ENCODE measurements around the gene DYNC1I1.

The DYNC1I1 gene

GRCh38 chr7:95974108-95974507, 201.8 kb downstream of the DYNC1I1 start:
- no peak for DNase-seq

- DNase-seq: no peak
Observed at GRCh38 chr7:95976369-95977060, 204.2 kb downstream of the DYNC1I1 start.

DNA sequence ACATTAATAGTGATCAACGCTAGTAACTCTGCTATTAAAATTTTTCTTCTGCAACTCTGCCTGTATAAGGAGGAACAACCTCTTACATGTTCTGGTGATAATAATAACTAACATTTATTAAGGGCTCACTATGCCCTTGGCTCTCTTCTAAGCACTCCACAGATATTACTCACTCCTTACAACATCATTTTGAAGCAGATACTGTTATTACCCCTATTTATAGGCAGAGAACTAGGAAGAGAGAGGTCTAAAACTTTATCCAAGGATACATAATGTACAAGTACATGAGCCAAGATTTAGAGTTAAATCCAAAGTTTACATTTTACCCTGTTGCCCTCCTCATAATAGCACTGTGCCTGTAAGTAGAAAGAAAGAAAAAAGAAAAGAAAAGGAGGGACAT, 205.6 kb downstream of the DYNC1I1 start:
- no peak for DNase-seq

DNA sequence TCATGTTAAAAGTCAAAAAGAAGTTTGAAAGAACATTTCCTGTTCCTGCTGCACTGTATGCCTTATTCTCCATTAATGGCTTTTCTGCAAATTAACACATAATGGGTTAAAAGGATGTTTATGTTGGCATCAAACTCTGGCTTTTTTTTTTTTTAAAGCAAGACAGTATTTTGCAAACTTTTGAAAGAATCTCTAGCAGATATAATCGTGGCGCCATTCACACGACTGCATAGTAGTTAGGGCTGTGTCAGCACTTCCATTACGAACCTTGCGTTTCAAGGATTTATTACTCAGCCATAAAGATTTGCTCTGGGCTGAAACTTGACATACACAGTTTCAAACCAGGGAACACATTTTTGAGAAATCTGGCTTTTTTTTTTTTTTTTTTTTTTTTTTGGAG, 207.8 kb downstream of the DYNC1I1 start:
- DNase-seq: no peak

DNA sequence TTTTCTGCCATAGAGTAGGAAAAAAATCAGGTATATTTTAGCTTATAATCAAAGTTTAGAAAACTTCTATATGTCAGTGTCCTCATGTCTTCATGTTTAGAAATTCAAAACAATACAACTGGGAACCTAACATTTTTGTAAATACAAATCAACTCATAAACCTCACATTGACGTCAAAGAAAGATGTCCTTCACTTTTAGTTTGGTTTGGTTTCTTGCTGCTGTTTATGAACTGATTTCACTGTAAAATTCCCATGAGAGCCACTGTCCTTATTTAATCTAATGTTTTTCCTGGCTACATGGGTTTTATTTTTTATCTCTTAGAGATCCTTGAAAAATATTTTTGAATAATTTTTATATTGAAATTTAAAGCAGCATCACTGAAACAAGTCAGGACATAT, 208.4 kb downstream of the DYNC1I1 start:
- no peak for DNase-seq

GRCh38 chr7:95986178-95986764, 213.9 kb downstream of the DYNC1I1 start:
- no peak for DNase-seq

DNA sequence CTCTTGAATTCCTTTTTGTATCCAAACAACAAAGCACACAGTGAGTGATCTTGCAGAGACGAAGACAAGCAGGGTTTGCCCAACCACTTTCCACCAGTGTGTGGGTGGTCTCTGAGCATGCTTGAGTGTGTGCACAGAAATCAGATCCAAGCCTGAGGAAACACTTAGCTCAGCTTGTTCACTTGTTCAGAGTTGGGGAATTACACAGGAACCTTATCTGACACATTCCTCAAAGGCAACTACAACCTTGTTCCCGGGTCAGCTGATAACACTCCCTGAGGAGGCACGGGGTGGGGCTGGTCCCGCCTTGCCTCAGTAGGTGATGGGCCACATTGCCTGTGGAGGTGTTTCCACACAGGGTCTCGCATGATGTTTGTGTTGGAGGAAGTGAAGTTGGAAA, 216.9 kb downstream of the DYNC1I1 start:
- DNase-seq: no peak

GRCh38 chr7:95993380-95993779, 221.0 kb downstream of the DYNC1I1 start:
- peak in 1 of 2 experiments; percentile 49 for DNase-seq

DNA sequence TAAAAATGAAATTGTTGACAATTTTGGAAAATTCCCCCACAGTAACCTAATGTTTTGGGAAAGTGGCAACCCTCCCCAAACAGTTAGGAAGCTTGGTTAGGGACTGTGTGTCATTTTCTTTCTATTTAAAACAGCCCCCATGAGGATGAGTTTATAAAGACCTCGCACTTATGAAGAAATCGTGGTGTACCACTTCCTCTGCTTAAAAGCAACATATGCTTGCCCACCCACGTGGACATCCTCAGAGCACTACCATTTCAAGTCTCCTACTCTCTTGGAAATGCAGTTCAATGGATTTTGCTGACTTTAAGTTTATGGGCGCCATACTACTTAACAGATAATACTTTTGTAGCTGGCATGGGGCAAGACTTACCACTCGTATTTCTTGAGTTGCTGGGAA, 223.8 kb downstream of the DYNC1I1 start:
- DNase-seq: no peak

GRCh38 chr7:95996886-95997285, 224.5 kb downstream of the DYNC1I1 start:
- no peak for DNase-seq

DNA sequence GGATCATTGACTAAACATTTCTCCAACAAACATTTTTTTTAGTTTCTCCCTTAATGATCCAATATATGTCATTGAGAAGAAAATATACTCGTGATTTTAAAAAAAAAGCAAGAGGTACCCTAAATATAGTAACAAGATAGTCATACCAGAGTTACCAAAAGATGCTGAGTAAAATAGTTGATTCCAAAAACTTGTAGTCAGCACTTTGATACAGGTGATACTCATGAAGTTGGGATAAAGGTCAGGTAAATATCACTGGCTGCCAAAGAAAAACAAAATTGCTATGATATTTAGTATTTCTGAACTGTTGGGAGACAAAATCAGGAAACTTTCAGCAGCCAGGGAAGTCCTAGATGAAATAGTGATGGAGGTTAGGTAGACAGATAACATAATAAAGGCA, 225.3 kb downstream of the DYNC1I1 start:
- no peak for DNase-seq

DNA sequence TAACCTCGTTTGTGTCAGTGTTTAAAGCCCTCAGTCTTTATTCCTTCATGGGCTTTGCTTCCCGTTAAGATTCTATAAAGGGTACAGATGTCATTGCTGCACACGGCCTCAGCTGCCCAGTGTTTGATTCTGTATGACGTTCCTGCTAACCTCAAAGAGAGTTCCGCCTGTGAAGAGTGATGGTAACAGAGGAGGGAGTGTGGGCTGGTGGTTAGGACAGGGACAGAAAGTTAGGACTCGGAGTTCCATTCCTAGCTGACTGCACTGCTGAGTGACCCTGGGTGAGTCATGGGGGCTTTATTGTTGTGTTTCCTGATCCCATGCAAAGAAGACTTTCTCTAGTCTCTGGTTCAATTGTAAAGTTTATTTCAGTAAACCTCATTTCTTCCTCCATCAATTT, 227.1 kb downstream of the DYNC1I1 start:
- no peak for DNase-seq

DNA sequence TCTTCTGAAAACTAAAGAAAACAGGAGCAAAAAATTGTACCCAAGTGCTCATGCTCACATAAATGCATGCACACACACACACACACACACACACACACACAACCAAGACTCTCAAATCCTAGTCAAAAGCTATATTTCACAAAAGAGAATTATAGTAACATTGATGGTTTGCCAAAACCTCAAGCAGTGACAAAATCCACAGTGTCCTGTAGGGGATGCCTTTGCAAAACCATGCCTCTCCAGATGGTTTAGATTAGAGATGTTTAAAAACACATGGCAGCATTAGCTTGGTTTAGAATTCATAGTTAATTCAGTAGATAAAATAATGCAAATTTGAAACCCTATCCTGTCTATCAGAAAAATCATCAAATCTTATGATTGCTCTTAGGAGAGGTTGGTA, 232.2 kb downstream of the DYNC1I1 start:
- no peak for DNase-seq

- DNase-seq: no peak
Observed at GRCh38 chr7:96005271-96005670, 232.9 kb downstream of the DYNC1I1 start.

DNA sequence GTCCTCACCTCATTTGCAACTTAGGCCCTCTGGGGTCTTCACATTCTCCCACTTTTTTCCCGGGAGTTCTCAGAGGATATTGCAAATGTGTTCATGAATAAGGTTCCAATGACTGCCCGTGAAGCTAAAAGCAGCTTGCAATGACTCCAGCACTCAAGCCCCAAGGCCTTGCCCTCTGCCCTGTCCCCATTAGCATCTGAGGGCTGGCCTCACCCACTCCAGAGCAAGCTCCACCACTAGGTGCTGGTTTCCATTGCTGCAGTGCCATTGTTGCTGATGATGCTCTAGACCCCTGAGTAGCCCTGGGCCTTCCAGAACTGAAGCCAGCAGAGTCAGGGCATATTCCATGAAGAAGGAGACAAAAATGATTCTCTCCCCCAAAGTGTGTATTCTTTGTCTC, 236.8 kb downstream of the DYNC1I1 start:
- no peak for DNase-seq

DNA sequence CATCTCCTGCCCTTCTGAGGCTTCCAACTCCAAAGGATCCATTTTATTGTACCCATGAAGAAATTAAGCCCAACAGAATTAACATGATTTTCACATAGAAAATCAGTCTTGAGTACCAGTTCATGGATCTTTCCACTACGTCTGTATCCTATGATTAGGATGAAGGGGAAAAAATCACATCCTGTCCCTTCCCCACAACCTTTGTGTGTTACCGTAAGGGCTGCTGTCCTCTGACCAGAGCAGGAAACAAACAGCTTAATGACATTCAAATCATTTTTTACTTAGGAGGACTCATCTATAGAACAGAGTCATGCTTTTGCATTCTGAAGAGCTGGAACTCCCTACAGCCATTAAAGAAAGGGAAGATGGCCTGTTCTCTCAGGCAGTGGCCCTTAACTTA, 241.5 kb downstream of the DYNC1I1 start:
- no peak for DNase-seq

DNA sequence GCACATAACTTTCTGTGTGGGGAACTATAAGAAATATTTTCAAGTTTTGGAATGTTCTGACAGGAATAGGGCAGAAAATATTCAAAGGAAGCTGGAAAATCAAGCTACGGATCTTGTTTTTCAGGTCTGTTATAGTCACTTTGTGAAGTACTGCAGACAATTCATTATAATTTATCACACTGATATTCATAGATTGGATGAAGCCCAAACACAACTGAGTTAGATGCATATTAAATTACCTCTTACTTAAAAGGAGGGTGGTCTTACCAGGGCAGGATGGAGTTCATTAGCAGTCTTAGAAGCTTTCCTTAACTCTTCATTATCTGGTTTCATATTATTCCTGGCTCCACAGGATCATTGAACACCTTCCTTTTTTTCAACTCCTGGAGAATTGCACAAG, 242.3 kb downstream of the DYNC1I1 start:
- DNase-seq: no peak

GRCh38 chr7:96016056-96016586, 243.8 kb downstream of the DYNC1I1 start:
- DNase-seq: no peak

DNA sequence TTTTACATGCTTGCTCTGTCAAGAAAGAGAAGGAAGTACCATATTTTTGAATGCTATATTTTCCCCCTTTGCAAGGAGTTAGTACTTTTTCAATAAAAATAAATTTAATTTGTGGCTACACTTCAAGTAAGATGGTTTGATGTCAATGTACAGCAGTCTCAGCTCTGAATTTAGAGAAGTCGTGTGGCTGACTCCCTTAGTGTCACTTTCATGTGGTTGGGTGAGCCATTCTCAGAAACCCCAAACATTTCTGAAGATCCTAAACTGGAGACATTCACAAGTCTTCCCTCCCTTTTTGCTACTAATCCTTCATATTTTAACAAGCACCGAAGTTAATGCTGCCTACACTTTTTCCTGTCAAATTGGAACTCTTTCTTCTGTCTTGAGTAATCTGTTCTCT, 244.4 kb downstream of the DYNC1I1 start:
- no peak for DNase-seq

DNA sequence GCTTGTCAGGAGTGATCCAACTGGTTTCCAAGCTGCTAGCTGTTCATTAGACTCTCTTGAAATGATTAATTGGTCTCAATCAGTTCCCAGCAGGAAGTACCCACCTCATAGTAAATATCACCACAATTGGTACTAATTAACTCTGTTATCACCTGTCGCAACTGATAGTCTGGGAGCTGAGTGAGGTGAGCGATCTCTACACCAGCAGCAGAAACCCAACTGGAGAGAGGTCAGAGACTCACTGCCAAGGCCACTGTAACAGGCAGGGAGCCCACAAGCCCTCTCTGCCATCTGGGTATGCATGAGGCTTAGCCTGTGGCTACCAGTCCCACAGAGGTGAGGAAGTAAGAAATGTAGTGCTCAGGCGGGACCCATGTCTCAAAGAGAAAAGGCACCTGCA, 245.5 kb downstream of the DYNC1I1 start:
- no peak for DNase-seq

GRCh38 chr7:96021568-96021967, 249.2 kb downstream of the DYNC1I1 start:
- no peak for DNase-seq

DNA sequence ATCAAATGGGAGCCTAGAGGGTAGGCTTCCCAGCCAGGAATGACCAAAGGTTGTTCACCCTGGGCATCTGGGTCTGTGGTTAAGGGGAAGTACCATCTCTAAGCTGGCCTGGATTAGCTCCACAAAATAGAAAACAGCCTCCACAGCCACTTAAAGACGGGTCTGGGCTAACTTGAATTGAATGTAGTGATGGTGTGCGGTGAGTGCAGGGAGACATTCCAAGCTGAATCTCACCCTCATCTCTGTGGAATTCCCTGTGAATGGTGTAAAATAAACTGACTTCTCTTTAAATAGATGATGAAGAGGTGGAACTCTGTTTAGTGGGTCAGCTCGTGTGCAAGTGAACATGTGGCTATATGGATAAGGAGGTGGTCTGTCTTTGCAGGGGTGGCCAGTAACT, 251.0 kb downstream of the DYNC1I1 start:
- no peak for DNase-seq

- DNase-seq: no peak
Observed at GRCh38 chr7:96026010-96026409, 253.7 kb downstream of the DYNC1I1 start.

DNA sequence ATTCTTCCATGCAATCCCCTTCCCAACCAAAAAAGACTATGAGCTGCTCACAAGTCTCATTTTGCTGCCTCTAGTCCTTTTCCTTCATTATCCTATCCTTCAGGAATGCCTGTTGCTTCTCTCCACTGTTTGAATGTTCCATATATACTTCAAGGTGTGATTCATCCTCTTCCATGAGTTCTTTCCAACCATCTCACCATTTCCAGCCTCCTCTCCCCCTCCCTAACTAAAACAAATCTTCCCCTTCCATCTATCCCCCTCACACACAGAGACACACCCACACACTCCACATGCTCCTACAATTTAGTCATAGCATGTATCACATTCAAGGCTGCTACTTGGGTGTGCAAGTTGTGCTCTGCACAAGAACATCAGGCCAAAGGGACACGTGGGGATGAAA, 254.3 kb downstream of the DYNC1I1 start:
- no peak for DNase-seq

- no peak for DNase-seq
Observed at GRCh38 chr7:96028729-96029128, 256.4 kb downstream of the DYNC1I1 start.

Data from NCI-H1930 (cell line).